C4-2B (cell line): ENCODE measurements around the gene SUN1.

Source experiments
- H3K27ac ChIP-seq: fragments of 450-650 bp; 2 replicates; pipeline ENCODE4 v1.5.1; 2017
- ZFX ChIP-seq: fragments of 450-650 bp; IDR thresholded peaks from 2 replicates; pipeline ENCODE4 v1.6.1; 2017
- TF ChIP-seq, protein P1 (sequence below): fragments of 450-650 bp; conservative IDR thresholded peaks from 2 replicates; pipeline ENCODE4 v1.5.1; 2017; ENCODE audit warnings: mild to moderate bottlenecking

Gene SUN1

DNA sequence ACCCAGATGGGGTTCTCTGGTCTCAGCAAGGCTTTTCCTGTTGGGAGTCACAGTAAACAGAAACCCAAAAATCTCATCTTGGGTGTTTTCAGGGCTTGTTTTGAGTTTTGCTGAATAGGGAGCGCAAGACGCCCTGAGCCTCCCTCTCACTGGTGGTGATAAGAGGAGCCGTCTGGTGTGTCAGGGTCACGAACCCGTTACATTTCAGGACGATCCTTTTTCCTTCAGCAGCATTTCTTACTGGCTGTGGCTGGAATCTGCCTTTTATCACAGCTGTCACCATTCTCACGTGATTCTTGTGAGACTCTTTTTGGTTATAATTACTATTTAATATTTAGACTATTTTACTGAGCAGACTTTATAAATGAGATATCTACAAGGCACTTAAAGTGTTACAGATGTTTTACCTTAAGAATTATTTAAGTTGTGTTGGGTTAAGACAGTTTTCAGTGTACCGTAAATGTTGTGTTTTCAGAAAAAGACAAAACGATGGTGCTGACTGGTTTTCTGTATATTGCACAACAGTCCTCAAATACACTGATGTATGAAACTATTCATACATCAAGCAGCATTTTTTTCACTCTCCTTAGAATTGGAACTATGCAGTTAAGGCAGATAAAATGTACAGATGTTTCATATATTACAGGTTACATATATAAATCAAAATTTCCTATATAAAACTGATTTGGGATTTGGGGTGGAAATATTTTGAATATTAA is 41.9 kb downstream of the SUN1 start:
- no peak for TF ChIP-seq ZFX
- TF ChIP-seq, protein P1, sequence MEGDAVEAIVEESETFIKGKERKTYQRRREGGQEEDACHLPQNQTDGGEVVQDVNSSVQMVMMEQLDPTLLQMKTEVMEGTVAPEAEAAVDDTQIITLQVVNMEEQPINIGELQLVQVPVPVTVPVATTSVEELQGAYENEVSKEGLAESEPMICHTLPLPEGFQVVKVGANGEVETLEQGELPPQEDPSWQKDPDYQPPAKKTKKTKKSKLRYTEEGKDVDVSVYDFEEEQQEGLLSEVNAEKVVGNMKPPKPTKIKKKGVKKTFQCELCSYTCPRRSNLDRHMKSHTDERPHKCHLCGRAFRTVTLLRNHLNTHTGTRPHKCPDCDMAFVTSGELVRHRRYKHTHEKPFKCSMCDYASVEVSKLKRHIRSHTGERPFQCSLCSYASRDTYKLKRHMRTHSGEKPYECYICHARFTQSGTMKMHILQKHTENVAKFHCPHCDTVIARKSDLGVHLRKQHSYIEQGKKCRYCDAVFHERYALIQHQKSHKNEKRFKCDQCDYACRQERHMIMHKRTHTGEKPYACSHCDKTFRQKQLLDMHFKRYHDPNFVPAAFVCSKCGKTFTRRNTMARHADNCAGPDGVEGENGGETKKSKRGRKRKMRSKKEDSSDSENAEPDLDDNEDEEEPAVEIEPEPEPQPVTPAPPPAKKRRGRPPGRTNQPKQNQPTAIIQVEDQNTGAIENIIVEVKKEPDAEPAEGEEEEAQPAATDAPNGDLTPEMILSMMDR: no peak
- peak overlapping the region; percentile 66 for H3K27ac ChIP-seq

DNA sequence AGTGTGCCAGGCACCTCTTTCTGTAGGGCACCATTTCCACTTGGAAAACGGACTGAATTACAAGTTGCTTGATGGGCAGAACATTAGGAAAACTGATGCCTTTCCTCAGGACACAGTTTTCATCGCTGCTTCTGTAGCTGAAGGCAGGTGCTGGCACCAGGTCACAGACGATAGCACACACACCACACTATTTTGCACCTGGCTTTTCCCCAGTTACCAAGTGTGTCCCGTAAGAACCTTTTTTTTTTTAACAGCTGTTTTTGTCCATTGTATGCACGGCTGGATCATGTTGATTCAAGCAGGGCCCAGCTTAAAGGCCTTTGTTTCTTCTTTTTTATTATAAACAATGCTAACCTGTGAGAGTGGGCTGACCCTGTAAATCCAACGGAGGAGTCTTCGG is 42.8 kb downstream of the SUN1 start:
- TF ChIP-seq ZFX: no peak
- TF ChIP-seq, protein P1: no peak
- peak overlapping the region; percentile 86 for H3K27ac ChIP-seq

DNA sequence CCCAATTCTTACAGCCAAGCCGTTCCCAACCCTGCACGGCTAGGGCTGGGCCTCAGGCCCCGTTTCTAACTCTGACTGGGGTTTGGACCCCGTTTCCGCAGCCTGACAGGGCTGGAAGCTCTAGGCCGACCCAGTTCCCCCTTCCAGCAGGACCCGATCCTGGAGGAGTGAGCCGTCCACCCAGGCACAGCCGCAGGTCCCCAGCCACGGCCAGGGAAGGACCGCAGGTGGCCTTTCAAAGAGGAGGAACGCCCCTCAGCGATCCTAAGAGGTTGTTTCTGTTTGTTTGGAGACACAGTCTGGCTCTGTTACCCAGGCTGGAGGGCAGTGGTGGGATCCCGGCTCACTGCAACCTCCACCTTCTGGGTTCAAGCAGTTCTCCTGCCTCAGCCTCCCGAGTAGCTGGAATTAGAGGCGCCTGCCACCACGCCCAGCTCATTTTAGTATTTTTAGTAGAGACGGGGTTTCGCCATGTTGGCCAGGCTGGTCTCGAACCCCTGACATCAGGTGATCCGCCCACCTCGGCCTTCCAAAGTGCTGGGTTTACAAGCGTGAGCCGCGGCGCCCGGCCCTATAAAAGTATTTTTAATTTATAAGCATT is 43.3 kb downstream of the SUN1 start:
- peak overlapping the region; percentile 86 for H3K27ac ChIP-seq
- TF ChIP-seq, protein P1: no peak
- no peak for TF ChIP-seq ZFX

DNA sequence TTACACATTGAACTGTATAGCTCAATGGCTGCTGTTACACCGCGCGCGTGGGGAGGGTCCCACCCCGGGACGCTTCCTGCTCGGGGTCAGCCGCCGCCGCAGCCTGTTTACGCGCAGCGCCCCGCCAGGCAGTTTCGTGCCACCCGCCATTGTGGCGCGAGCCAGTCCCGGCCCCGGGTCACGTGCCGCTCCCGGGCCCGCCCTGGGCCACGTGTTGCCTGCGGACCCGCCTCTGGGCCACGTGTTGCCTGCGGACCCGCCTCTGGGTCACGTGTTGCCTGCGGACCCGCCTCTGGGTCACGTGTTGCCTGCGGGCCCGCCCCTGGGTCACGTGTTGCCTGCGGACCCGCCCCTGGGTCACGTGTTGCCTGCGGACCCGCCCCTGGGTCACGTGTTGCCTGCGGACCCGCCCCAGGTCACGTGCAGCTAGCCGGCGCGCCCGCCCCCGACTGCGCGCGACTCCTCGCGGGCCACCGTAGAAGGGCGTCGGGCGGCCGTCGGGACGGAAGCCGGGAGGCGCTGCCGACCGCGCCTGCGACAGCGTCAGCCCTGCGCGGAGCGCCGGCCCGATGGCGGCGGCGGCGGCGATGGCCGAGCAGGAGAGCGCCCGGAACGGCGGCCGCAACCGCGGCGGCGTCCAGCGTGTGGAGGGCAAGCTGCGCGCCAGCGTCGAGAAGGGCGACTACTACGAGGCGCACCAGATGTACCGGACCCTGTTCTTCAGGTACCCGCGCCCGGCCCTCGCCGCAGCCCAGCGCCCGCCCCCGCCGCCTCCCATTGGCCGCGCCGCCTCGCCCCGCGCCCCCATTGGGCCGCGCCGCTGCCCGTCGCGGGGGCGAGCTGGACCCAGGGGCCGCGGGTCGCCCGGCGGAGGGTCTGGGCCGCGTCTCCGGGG is 44.0 kb downstream of the SUN1 start, which contains the start of gene GET4:
TSS of gene GET4 (plus strand) at position 478 of the 895 bp plus-strand sequence. CDS start at position 570, 92 bp downstream.
- peak; percentile 71 for TF ChIP-seq ZFX
- TF ChIP-seq, protein P1: no peak; the same call in 1 of the 2 replicates
- H3K27ac ChIP-seq: peak within 1 kb of the TSS; percentile 86

DNA sequence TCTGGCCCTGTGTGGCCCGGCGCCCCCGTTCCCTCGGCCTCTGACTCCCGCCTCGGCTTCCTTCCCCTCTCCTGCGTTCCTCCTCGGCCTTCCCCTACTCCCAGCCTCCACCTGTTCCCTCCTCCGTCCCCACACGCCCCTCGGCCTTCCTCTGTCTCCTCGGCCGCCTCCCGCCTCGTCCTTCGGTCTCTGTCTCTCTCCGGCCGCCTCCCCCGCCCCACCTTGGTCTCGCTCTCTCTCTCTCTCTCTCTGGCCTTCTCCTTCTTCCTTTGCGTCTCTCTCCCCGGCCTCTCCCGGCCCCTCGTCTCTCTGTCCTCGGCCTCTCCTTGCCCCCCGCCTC is 44.7 kb downstream of the SUN1 start:
- peak overlapping the region; percentile 86 for H3K27ac ChIP-seq
- peak; percentile 58; the same call in 1 of the 2 replicates for TF ChIP-seq ZFX
- TF ChIP-seq, protein P1: no peak

DNA sequence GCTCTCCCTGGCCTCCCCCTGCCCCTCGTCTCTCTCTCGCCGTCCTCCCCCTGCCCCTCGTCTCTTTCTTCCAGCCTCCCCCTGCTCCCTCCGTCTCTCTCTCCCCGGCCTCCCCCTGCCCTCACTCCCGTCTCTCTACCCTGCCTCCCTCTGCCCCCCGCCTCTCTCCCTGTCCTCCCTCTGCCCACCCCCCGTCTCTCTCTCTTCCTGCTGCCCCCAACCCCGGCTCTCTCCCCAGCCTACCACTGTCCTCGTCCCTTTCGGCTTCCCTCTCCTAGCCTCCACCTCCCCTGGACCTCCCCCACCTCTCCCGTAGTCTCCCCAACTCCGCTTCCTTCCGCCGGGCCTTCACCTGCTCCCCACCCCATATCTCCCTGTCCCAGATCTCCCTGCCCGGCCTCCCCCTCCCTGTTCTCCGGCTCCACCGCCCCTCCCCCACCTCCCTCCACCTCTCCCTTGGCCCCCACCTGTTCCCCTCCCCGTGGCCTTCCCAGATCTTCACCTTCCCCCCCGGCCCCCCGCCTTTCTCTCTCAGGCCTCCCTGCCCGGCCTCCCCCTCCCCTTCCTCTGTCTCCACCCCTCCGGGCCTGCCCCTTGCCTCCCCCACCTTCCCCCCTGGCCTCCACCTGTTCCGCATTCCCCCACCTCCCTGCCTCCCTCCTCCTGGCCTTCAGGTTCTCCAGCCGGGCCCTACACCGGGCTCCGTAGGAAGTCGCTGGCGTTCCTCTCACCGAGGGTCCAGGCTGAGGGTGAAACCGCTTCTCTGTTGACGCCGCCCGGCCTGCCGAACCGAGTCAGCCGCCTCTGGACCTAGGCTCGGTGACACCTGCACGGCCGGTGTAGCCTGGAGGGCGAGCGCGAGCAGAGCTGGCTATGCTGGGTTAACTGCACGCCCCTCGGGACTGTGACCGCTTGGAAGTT is 45.3 kb downstream of the SUN1 start:
- no peak for TF ChIP-seq ZFX

DNA sequence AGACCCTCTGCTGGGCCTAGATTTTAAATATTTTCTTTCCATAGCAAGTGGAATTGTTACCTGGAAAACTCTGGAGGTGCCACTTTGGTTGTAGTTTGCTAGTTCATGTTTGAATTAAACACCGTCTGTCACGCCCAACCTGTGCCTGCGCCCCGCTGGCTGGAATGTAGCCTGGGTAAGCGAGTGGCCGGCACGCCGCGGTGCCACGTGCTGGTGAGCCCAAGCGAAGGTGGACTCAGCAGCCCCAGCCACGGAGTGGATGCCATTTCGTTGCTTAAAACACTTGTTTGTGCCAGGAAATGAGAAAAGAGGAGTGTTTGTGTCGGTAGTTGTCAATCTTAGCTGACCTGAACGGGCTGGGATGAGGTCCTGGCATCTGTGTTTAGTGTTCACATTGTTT is 46.8 kb downstream of the SUN1 start:
- H3K27ac ChIP-seq: peak overlapping the region; percentile 86
- no peak for TF ChIP-seq ZFX
- TF ChIP-seq, protein P1: no peak

More for the DNA sequence above, 45.3 kb downstream of the SUN1 start:
- H3K27ac ChIP-seq: peak overlapping the region; percentile 86
